ENCODE data around the gene SRSF1.

DNA sequence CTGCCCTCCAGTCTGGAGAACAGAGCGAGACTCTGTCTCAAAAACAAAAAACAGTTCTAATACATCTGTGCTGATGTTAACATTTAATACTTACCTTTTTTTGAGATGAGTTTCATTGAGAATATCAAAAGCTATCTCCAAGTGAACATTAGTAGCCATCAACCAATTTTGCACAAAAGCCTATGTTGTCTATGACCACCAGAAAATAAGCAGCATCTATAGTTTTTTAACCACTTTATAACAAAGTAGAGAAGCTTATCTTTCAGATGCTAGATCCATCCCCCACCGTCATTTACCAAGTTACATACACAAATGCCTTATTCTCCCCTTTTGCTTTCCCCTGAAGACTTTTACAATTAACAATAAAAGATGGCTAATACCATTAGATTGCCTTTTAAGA is 4.1 kb downstream of the SRSF1 start:
- TF ChIP-seq POLR2A (IDR thresholded peaks at IDR 0.05): no peak
- TF ChIP-seq CTCF (IDR thresholded peaks at IDR 0.05): no peak

All from vagina (tissue), 2 donors.